ENCODE measurements around the gene CABP2. TPM values are rescaled to one million over a fixed set of nuclear protein-coding genes. Genes with fewer than 3 reads are reported as not detected.

Gene CABP2
- total and polyA plus RNA-seq, 2 donors (not counting 1 experiment from before 2014, with no cell fraction given), result not detected

DNA sequence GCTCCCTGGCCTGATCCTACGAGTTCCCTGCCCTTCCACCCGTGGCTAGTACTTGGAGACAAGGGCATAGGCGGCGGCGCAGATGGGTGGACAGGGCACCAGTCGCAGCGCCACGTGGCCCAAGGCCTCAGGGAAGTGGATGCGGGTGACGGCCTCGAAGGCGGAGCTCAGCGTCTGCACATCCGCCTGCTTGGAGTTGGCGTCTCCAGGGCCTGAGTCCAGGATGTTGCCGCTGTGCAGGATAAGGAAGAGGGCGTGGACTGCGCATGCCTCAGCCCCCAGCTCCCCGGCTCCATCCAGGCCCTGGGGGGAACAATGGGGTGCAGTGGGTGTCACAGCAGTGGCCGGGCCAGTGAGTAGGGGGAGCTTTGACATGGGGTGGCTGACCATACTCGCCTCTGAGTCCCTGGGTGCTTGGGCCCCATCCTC lies 24.7 kb downstream of the CABP2 start:
- Histone ChIP-seq H3K79me2 (ENCODE audit: control insufficient read depth, insufficient read depth, low read length) (no peaks in the 10 kb centered on the region), H3K4me1 (ENCODE audit: control insufficient read depth, extremely low read depth, insufficient read depth, low read length) (no peaks in the 10 kb centered on the region), H3K9ac (ENCODE audit: insufficient read depth, low read length) (no peak overlapping the region), H3K4me2 (ENCODE audit: extremely low read depth, insufficient read depth, low read length) (no peak overlapping the region), H3K36me3 (ENCODE audit: control insufficient read depth, insufficient read depth, low read length) (peaks cover 2% of the 10 kb centered on the region), H3K27me3 (ENCODE audit: control insufficient read depth, insufficient read depth, low read length) (no peaks in the 10 kb centered on the region), H3K4me3 (replicated peaks in 1 of 4; ENCODE audit: control extremely low read depth in 1 of 4, insufficient read depth in 1 of 4, low read depth in 3 of 4, low read length in 4 of 4) (no peak overlapping the region), H3K9me3 (ENCODE audit: control insufficient read depth, insufficient read depth, low read depth, low read length) (no peaks in the 10 kb centered on the region), H4K20me1 (ENCODE audit: control insufficient read depth, extremely low read depth, insufficient read depth, low read length) (no peaks in the 10 kb centered on the region), H3K27ac (ENCODE audit: insufficient read depth, low read length) (no peak overlapping the region), H2AFZ (ENCODE audit: low read length) (no peak overlapping the region)
- TF ChIP-seq EZH2 (IDR thresholded peaks at IDR 0.05; ENCODE audit: low read length, missing control alignments) (no peak), CTCF (conservative IDR thresholded peaks at IDR 0.05 in 1 of 2, IDR thresholded peaks at IDR 0.05 in 1 of 2; ENCODE audit: low read depth in 1 of 2, low read length in 2 of 2) (no peak)
- DNase-seq (ENCODE audit: low read depth in 2 of 2), result no peak

DNA sequence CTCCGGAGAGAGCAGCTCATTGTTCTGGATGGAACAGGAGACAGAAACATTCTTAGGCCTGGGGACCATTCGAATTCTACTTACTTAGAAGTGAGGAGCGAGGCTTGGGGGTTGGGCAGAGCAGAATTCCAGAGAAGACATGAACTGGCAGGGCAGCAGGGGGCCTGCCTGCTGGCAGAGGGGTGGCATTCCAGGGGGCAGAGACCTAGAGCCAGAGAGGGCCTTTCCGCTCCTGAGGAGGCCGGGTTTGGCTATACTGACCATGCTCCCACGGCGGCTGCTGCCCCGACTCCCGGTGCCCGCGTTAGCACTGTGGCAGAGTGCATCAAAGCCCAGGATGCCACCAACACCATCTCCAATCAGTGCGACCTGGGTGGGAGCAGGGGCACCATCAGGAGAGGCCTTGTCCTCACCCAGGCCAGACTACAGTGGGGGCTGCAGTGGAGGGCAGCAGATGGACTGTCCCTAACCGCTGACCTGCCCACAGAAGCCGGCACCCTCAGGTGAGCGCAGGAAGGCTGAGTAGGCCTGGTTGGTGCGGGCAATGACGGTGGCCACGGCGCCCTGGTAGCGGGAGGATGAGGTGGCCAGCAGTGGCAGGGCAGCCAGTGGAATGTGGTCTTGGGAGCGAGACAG lies 25.5 kb downstream of the CABP2 start:
- no peaks in the 10 kb centered on the region for H3K4me1 ChIP-seq (ENCODE audit: control insufficient read depth, extremely low read depth, insufficient read depth, low read length)
- TF ChIP-seq EZH2 (IDR thresholded peaks at IDR 0.05; ENCODE audit: low read length, missing control alignments), result no peak
- no peak for TF ChIP-seq CTCF (conservative IDR thresholded peaks at IDR 0.05 in 1 of 2, IDR thresholded peaks at IDR 0.05 in 1 of 2; ENCODE audit: low read depth in 1 of 2, low read length in 2 of 2)
- no peak overlapping the region for H3K4me2 ChIP-seq (ENCODE audit: extremely low read depth, insufficient read depth, low read length)
- H3K27ac ChIP-seq (ENCODE audit: insufficient read depth, low read length), result no peak overlapping the region
- H3K79me2 ChIP-seq (ENCODE audit: control insufficient read depth, insufficient read depth, low read length), result no peaks in the 10 kb centered on the region
- H4K20me1 ChIP-seq (ENCODE audit: control insufficient read depth, extremely low read depth, insufficient read depth, low read length), result no peaks in the 10 kb centered on the region
- H2AFZ ChIP-seq (ENCODE audit: low read length), result no peak overlapping the region
- H3K36me3 ChIP-seq (ENCODE audit: control insufficient read depth, insufficient read depth, low read length), result peaks cover 5% of the 10 kb centered on the region
- no peak for DNase-seq (ENCODE audit: low read depth in 2 of 2)
- no peaks in the 10 kb centered on the region for H3K27me3 ChIP-seq (ENCODE audit: control insufficient read depth, insufficient read depth, low read length)
- H3K4me3 ChIP-seq (replicated peaks in 1 of 4; ENCODE audit: control extremely low read depth in 1 of 4, insufficient read depth in 1 of 4, low read depth in 3 of 4, low read length in 4 of 4), result no peak overlapping the region
- H3K9ac ChIP-seq (ENCODE audit: insufficient read depth, low read length), result no peak overlapping the region
- no peaks in the 10 kb centered on the region for H3K9me3 ChIP-seq (ENCODE audit: control insufficient read depth, insufficient read depth, low read depth, low read length)

DNA sequence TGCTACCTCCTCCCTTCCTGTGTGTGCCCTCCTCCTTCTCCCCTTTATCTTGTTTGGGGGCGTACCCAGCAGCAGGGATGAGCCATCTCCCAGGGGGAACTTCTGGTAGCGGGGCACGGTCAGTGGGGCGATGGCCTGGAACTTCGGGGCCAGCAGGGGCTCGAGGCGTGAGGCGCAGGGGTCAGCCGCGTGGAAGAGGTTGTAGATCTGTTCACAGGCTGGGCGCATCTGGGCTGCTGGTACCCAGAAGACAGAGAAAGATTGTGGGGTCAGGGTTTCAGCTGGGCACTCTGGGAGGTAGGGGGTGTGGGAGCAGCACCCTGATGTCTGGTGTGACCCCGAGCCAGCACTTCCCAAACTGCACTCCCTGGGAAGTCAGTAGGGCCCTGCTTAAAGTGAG lies 27.1 kb downstream of the CABP2 start:
- no peaks in the 10 kb centered on the region for H3K4me1 ChIP-seq (ENCODE audit: control insufficient read depth, extremely low read depth, insufficient read depth, low read length)
- no peak overlapping the region for H3K4me2 ChIP-seq (ENCODE audit: extremely low read depth, insufficient read depth, low read length)
- H3K4me3 ChIP-seq (replicated peaks in 1 of 4; ENCODE audit: control extremely low read depth in 1 of 4, insufficient read depth in 1 of 4, low read depth in 3 of 4, low read length in 4 of 4), result no peak overlapping the region

More for the DNA sequence above, 27.1 kb downstream of the CABP2 start:
- Histone ChIP-seq H4K20me1 (ENCODE audit: control insufficient read depth, extremely low read depth, insufficient read depth, low read length) (no peaks in the 10 kb centered on the region), H3K9ac (ENCODE audit: insufficient read depth, low read length) (no peak overlapping the region), H2AFZ (ENCODE audit: low read length) (no peak overlapping the region), H3K79me2 (ENCODE audit: control insufficient read depth, insufficient read depth, low read length) (no peaks in the 10 kb centered on the region), H3K36me3 (ENCODE audit: control insufficient read depth, insufficient read depth, low read length) (peaks cover 5% of the 10 kb centered on the region), H3K27ac (ENCODE audit: insufficient read depth, low read length) (no peak overlapping the region), H3K9me3 (ENCODE audit: control insufficient read depth, insufficient read depth, low read depth, low read length) (no peaks in the 10 kb centered on the region), H3K27me3 (ENCODE audit: control insufficient read depth, insufficient read depth, low read length) (no peaks in the 10 kb centered on the region)
- TF ChIP-seq CTCF (conservative IDR thresholded peaks at IDR 0.05 in 1 of 2, IDR thresholded peaks at IDR 0.05 in 1 of 2; ENCODE audit: low read depth in 1 of 2, low read length in 2 of 2) (no peak), EZH2 (IDR thresholded peaks at IDR 0.05; ENCODE audit: low read length, missing control alignments) (no peak)
- DNase-seq (ENCODE audit: low read depth in 2 of 2), result no peak

Measured in fibroblast of lung (primary cell).